ENCODE results near the gene IL17D. TPM values are rescaled to one million over a fixed set of nuclear protein-coding genes. Genes with fewer than 3 reads are reported as not detected.

Gene IL17D
- total RNA-seq, 1 experiment from 2014 or later, result 1.3 TPM

DNA sequence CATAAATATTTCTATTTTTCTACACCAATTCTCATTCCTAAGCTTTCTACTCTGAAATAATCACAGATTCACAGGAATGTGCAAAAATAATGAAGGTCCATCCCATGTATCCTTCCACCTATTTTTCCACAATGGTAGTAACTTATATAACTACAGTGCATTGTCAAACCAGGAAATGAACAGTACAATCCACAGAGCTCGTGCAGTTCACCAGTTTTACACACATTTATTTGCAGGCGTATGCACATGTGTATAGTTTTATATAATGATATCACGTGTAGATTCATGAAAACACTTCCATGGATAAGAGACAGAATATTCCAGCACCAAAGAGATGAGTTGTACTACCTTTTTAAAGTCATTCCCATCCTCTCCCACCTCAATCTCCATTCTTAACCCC is 57.4 kb downstream of the IL17D start:
- TF ChIP-seq, protein P1, sequence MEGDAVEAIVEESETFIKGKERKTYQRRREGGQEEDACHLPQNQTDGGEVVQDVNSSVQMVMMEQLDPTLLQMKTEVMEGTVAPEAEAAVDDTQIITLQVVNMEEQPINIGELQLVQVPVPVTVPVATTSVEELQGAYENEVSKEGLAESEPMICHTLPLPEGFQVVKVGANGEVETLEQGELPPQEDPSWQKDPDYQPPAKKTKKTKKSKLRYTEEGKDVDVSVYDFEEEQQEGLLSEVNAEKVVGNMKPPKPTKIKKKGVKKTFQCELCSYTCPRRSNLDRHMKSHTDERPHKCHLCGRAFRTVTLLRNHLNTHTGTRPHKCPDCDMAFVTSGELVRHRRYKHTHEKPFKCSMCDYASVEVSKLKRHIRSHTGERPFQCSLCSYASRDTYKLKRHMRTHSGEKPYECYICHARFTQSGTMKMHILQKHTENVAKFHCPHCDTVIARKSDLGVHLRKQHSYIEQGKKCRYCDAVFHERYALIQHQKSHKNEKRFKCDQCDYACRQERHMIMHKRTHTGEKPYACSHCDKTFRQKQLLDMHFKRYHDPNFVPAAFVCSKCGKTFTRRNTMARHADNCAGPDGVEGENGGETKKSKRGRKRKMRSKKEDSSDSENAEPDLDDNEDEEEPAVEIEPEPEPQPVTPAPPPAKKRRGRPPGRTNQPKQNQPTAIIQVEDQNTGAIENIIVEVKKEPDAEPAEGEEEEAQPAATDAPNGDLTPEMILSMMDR (IDR thresholded peaks at IDR 0.05; ENCODE audit: unreplicated experiment), result no peak
- no peak overlapping the region for H3K4me3 Mint-ChIP-seq (ENCODE audit: low read depth, unreplicated experiment)
- no peaks in the 10 kb centered on the region for H3K9me3 Mint-ChIP-seq (ENCODE audit: low read depth, unreplicated experiment)
- no peaks in the 10 kb centered on the region for H3K27me3 Mint-ChIP-seq (ENCODE audit: unreplicated experiment)
- CTCF ChIA-PET, result no interaction called here
- no peak overlapping the region for H3K27ac Mint-ChIP-seq (ENCODE audit: unreplicated experiment)
- no peaks in the 10 kb centered on the region for H3K4me1 Mint-ChIP-seq (ENCODE audit: low read depth, unreplicated experiment)
- intact Hi-C loops (cut with micrococcal nuclease; ENCODE audit: unreplicated experiment), result no loop called here
- no peak for DNase-seq
- BruUV-seq (replicated peaks), result no TSS peak
- no peaks in the 10 kb centered on the region for H3K36me3 Mint-ChIP-seq (ENCODE audit: insufficient read depth, unreplicated experiment)

- CTCF ChIA-PET, result interaction anchor here (0.6 kb wide), 1 partner anchor 817 kb away, joined by 4 read pairs; no protein-coding TSS in a partner anchor
- peaks cover 5% of the 10 kb centered on the region for H3K4me1 Mint-ChIP-seq (ENCODE audit: low read depth, unreplicated experiment)
These were observed 63.9 kb downstream of the IL17D start for GRCh38 chr13:20767309-20767943.

DNA sequence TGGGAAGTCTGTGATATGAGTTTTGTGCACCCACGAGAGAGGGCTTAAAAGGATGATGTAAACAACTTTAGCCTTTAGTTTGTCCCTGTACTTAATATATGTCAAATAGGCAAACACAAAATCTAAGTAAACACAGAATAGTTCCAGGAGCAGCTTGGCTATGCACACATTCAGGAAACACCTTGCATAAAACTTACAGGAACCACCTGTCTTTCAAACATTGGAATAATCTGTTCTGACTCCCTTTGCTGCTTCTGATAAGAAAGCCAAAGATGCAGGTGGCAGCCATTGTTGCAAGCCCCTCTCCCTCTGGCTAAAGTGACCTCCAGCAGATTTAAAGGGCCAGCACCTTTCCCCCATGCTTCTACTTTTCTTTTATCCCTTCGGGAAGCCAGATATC is 65.6 kb downstream of the IL17D start:
- H3K27me3 Mint-ChIP-seq (ENCODE audit: unreplicated experiment), result no peaks in the 10 kb centered on the region
- no peaks in the 10 kb centered on the region for H3K9me3 Mint-ChIP-seq (ENCODE audit: low read depth, unreplicated experiment)
- H3K27ac Mint-ChIP-seq (ENCODE audit: unreplicated experiment), result no peak overlapping the region
- DNase-seq, result no peak
- peaks cover 10% of the 10 kb centered on the region for H3K4me1 Mint-ChIP-seq (ENCODE audit: low read depth, unreplicated experiment)
- H3K4me3 Mint-ChIP-seq (ENCODE audit: low read depth, unreplicated experiment), result no peak overlapping the region
- peaks cover 12% of the 10 kb centered on the region for H3K36me3 Mint-ChIP-seq (ENCODE audit: insufficient read depth, unreplicated experiment)
- BruUV-seq (replicated peaks), result no TSS peak
- TF ChIP-seq, protein P1 (IDR thresholded peaks at IDR 0.05; ENCODE audit: unreplicated experiment), result no peak
- intact Hi-C loops (cut with micrococcal nuclease; ENCODE audit: unreplicated experiment), result no loop called here
- CTCF ChIA-PET, result no interaction called here

More at GRCh38 chr13:20767309-20767943, 63.9 kb downstream of the IL17D start:
- BruUV-seq (replicated peaks), result no TSS peak
- intact Hi-C loops (cut with micrococcal nuclease; ENCODE audit: unreplicated experiment), result no loop called here
- no peaks in the 10 kb centered on the region for H3K27me3 Mint-ChIP-seq (ENCODE audit: unreplicated experiment)
- no peaks in the 10 kb centered on the region for H3K9me3 Mint-ChIP-seq (ENCODE audit: low read depth, unreplicated experiment)
- no peak overlapping the region for H3K27ac Mint-ChIP-seq (ENCODE audit: unreplicated experiment)
- H3K4me3 Mint-ChIP-seq (ENCODE audit: low read depth, unreplicated experiment), result no peak overlapping the region
- no peaks in the 10 kb centered on the region for H3K36me3 Mint-ChIP-seq (ENCODE audit: insufficient read depth, unreplicated experiment)
- TF ChIP-seq, protein P1 (IDR thresholded peaks at IDR 0.05; ENCODE audit: unreplicated experiment), result no peak
- no peak for DNase-seq

DNA sequence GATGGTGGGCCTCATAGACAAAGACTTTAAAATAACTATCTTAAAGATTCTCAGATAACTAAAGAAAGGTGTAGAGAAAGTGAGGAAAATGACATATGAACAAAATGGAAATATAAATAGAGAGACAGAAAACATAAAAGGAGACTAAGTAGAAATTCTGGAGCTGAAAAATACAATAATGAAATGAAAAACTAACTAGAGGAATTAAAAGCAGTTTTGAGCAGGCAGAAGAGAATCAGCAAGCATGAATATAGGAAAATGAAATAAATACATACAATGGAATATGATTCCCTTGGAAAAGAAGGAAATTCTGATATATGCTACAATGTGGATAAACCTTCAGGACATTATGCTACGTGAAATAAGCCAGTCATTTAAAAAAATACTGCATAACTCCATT is 66.3 kb downstream of the IL17D start:
- H3K4me3 Mint-ChIP-seq (ENCODE audit: low read depth, unreplicated experiment), result no peak overlapping the region
- CTCF ChIA-PET, result no interaction called here
- no peaks in the 10 kb centered on the region for H3K9me3 Mint-ChIP-seq (ENCODE audit: low read depth, unreplicated experiment)
- BruUV-seq (replicated peaks), result no TSS peak
- peaks cover 10% of the 10 kb centered on the region for H3K4me1 Mint-ChIP-seq (ENCODE audit: low read depth, unreplicated experiment)
- TF ChIP-seq, protein P1 (IDR thresholded peaks at IDR 0.05; ENCODE audit: unreplicated experiment), result no peak
- intact Hi-C loops (cut with micrococcal nuclease; ENCODE audit: unreplicated experiment), result no loop called here
- no peak overlapping the region for H3K27ac Mint-ChIP-seq (ENCODE audit: unreplicated experiment)
- no peak for DNase-seq
- peaks cover 13% of the 10 kb centered on the region for H3K36me3 Mint-ChIP-seq (ENCODE audit: insufficient read depth, unreplicated experiment)
- no peaks in the 10 kb centered on the region for H3K27me3 Mint-ChIP-seq (ENCODE audit: unreplicated experiment)

Other genes with a start within 250 kb of the IL17D start
- gene CRYL1, start 177.8 kb upstream of the IL17D start, total RNA-seq (2022), result 12.2 TPM in 2 replicates
- 11.0 and 13.6 TPM in 2 replicates for gene IFT88, start 136.5 kb upstream of the IL17D start, total RNA-seq (2022)
- gene EEF1AKMT1, start 70.3 kb downstream of the IL17D start, total RNA-seq (2022), result 4.6 and 6.0 TPM in 2 replicates
- gene XPO4, start 199.0 kb downstream of the IL17D start, total RNA-seq (2022), result 13.6 and 15.9 TPM in 2 replicates